H1 (cell line): ENCODE measurements around the gene LRRC17. TPM values are rescaled to one million over a fixed set of nuclear protein-coding genes. Genes with fewer than 3 reads are reported as not detected.

Source experiments
- CTCF ChIA-PET: fragments of 300-600 bp; sonication (Branson Sonifier 250); formaldehyde crosslinking; loops from one replicate; lab custom pipeline; 2021; ENCODE audit not compliant: partially characterized antibody; lab: Charles Lee
- POLR2A ChIA-PET: fragments of 300-600 bp; sonication (Branson Sonifier 250); formaldehyde crosslinking; loops from one replicate; lab custom pipeline; 2021; ENCODE audit warnings: inconsistent platforms; ENCODE audit not compliant: partially characterized antibody; lab: Charles Lee
- DNase-seq, 2 experiments: peaks; one replicate each; pipeline versions ENCODE4 v3.0.0 to v3.0.0-alpha.2; 2010 to 2022; ENCODE audit warnings: low spot score in 2 of 2, low read depth in 1 of 2, mixed read lengths in 1 of 2
- FAIRE-seq: peaks from 2 replicates; lab custom pipeline; 2011; peaks lifted over from hg19 to GRCh38; lab: Jason Lieb, UNC
- H2AFZ ChIP-seq: 2 replicates; pipeline ENCODE4 v1.8.1; 2012; ENCODE audit warnings: low read length, inconsistent platforms
- H2AK5ac ChIP-seq: 2 replicates; pipeline ENCODE4 v1.6.1; 2013; ENCODE audit warnings: low read depth, low read length
- H2BK120ac ChIP-seq: replicated peaks from 2 replicates; pipeline ENCODE3; 2013; ENCODE audit warnings: low read depth, low read length, inconsistent platforms
- H2BK12ac ChIP-seq: 2 replicates; pipeline ENCODE4 v1.6.1; 2013; ENCODE audit warnings: low read depth, low read length
- H2BK15ac ChIP-seq: 2 replicates; pipeline ENCODE4 v1.6.1; 2013; ENCODE audit warnings: low read length
- H2BK20ac ChIP-seq: 2 replicates; pipeline ENCODE4 v1.6.1; 2013; ENCODE audit warnings: low read length
- H2BK5ac ChIP-seq: 2 replicates; pipeline ENCODE4 v1.6.1; 2013; ENCODE audit warnings: low read depth, low read length
- H3K14ac ChIP-seq: 2 replicates; pipeline ENCODE4 v1.6.1; 2013; ENCODE audit warnings: inconsistent platforms; ENCODE audit not compliant: insufficient read length
- H3K18ac ChIP-seq: 2 replicates; pipeline ENCODE4 v1.6.1; 2013; ENCODE audit warnings: low read length; ENCODE audit errors: extremely low read depth
- H3K23ac ChIP-seq: 2 replicates; pipeline ENCODE4 v1.6.1; 2013; ENCODE audit warnings: inconsistent platforms; ENCODE audit not compliant: insufficient read length
- H3K23me2 ChIP-seq: 2 replicates; pipeline ENCODE4 v1.6.1; 2013; ENCODE audit warnings: low read depth, low read length
- H3K27ac ChIP-seq: 2 replicates; pipeline ENCODE4 v1.6.1; 2011; ENCODE audit warnings: low read depth, low read length, inconsistent platforms
- H3K27me3 ChIP-seq, 4 experiments: replicated peaks in 1 of 4; 1 replicate in 1 of 4; 2 replicates in 3 of 4; pipeline versions ENCODE4 v1.6.1 to v1.8.1; 2011 to 2013; ENCODE audit warnings: low read length in 3 of 4, mild to moderate bottlenecking in 3 of 4, inconsistent platforms in 2 of 4, mixed read lengths in 2 of 4, moderate library complexity in 1 of 4; ENCODE audit not compliant: control insufficient read depth in 3 of 4, insufficient read depth in 3 of 4; ENCODE audit errors: extremely low read depth in 1 of 4
- H3K36me3 ChIP-seq, 4 experiments: 2 replicates each; pipeline versions ENCODE4 v1.6.1 to v1.8.1; 2011 to 2013; ENCODE audit warnings: mild to moderate bottlenecking in 4 of 4, low read length in 3 of 4, moderate library complexity in 2 of 4, control low read depth in 1 of 4, inconsistent platforms in 1 of 4; ENCODE audit not compliant: insufficient read depth in 4 of 4, control insufficient read depth in 2 of 4
- H3K4ac ChIP-seq: replicated peaks from 2 replicates; pipeline ENCODE3; 2013; ENCODE audit warnings: low read length, low read depth, mixed read lengths, inconsistent platforms; ENCODE audit not compliant: insufficient read length
- H3K4me1 ChIP-seq, 4 experiments: replicated peaks in 1 of 4; 1 replicate in 1 of 4; 2 replicates in 3 of 4; pipeline versions ENCODE4 v1.6.1 to v1.8.1; 2011 to 2013; ENCODE audit warnings: low read length in 3 of 4, inconsistent platforms in 2 of 4, mixed read lengths in 1 of 4; ENCODE audit not compliant: insufficient read depth in 4 of 4, control insufficient read depth in 3 of 4
- H3K4me2 ChIP-seq, 2 experiments: 2 replicates each; pipeline versions ENCODE4 v1.6.1 to v1.8.1; 2011 to 2013; ENCODE audit warnings: low read depth in 2 of 2, low read length in 2 of 2, control low read depth in 1 of 2, inconsistent platforms in 1 of 2, mild to moderate bottlenecking in 1 of 2; ENCODE audit not compliant: insufficient read depth in 1 of 2
- H3K4me3 ChIP-seq, 4 experiments: fragments of 200-600, 300-600 bp in 1 of 4; sonication (generic), shearing (Covaris generic), sonication (Bioruptor Twin) in 1 of 4; 2 replicates each; pipeline versions ENCODE4 v1.5.1 to v1.8.1; 2011 to 2016; ENCODE audit warnings: low read length in 4 of 4, low read depth in 3 of 4, control low read depth in 2 of 4, inconsistent platforms in 2 of 4, mild to moderate bottlenecking in 2 of 4, mixed read lengths in 1 of 4, moderate library complexity in 1 of 4; ENCODE audit not compliant: insufficient read depth in 2 of 4; ENCODE audit errors: extremely low read depth in 1 of 4
- H3K56ac ChIP-seq: replicated peaks from 2 replicates; pipeline ENCODE3; 2013; ENCODE audit warnings: low read depth, mild to moderate bottlenecking, mixed read lengths, low read length, inconsistent platforms; ENCODE audit not compliant: insufficient read length
- H3K79me1 ChIP-seq: 2 replicates; pipeline ENCODE4 v1.6.1; 2013; ENCODE audit warnings: low read depth, low read length, control low read depth
- H3K79me2 ChIP-seq, 2 experiments: 2 replicates each; pipeline versions ENCODE4 v1.6.1 to v1.8.1; 2012 to 2013; ENCODE audit warnings: low read length in 2 of 2, mild to moderate bottlenecking in 2 of 2, inconsistent platforms in 1 of 2; ENCODE audit not compliant: insufficient read depth in 2 of 2, control insufficient read depth in 1 of 2
- H3K9ac ChIP-seq, 4 experiments: replicated peaks in 1 of 4; 1 replicate in 1 of 4; 2 replicates in 3 of 4; pipeline versions ENCODE4 v1.6.1 to v1.8.1; 2011 to 2013; ENCODE audit warnings: low read depth in 3 of 4, low read length in 3 of 4, control low read depth in 2 of 4, mild to moderate bottlenecking in 2 of 4, moderate library complexity in 2 of 4, inconsistent platforms in 1 of 4; ENCODE audit errors: extremely low read depth in 1 of 4
- H3K9me3 ChIP-seq, 2 experiments: 2 replicates each; pipeline versions ENCODE4 v1.6.1 to v1.8.1; 2012 to 2013; ENCODE audit warnings: mild to moderate bottlenecking in 2 of 2, moderate library complexity in 2 of 2, control low read depth in 1 of 2, inconsistent platforms in 1 of 2, low read depth in 1 of 2, low read length in 1 of 2, mixed read lengths in 1 of 2; ENCODE audit not compliant: insufficient read depth in 2 of 2
- H4K20me1 ChIP-seq, 2 experiments: replicated peaks in 1 of 2; 2 replicates each; pipeline versions ENCODE3 to v1.8.1; 2011 to 2013; ENCODE audit warnings: inconsistent platforms in 2 of 2, low read length in 2 of 2, mild to moderate bottlenecking in 1 of 2; ENCODE audit not compliant: insufficient read depth in 2 of 2, control insufficient read depth in 1 of 2
- H4K5ac ChIP-seq: 2 replicates; pipeline ENCODE4 v1.6.1; 2013; ENCODE audit warnings: low read length, low read depth, mixed read lengths, inconsistent platforms; ENCODE audit not compliant: insufficient read length
- H4K8ac ChIP-seq: 2 replicates; pipeline ENCODE4 v1.8.0; 2013; ENCODE audit warnings: mild to moderate bottlenecking, moderate library complexity, low read length, inconsistent platforms; ENCODE audit not compliant: insufficient read depth; ENCODE audit errors: extremely low read depth
- H4K91ac ChIP-seq: replicated peaks from 2 replicates; pipeline ENCODE3; 2013; ENCODE audit warnings: low read length, mixed read lengths, inconsistent platforms; ENCODE audit not compliant: insufficient read length
- BCL11A ChIP-seq, 2 experiments: IDR thresholded peaks; one replicate each; pipeline ENCODE4 v1.6.1; 2011; ENCODE audit warnings: low read depth in 2 of 2, low read length in 2 of 2, mild to moderate bottlenecking in 2 of 2
- CHD1 ChIP-seq: IDR thresholded peaks from 2 replicates; pipeline ENCODE4 v1.6.1; 2012; ENCODE audit warnings: low read depth, low read length, improper control_type of control experiment
- CHD2 ChIP-seq: IDR thresholded peaks from 2 replicates; pipeline ENCODE4 v1.6.1; 2012; ENCODE audit warnings: low read length, improper control_type of control experiment
- GABPA ChIP-seq: IDR thresholded peaks from 2 replicates; pipeline ENCODE4 v1.6.1; 2011; ENCODE audit warnings: mild to moderate bottlenecking, low read length, moderate library complexity, borderline replicate concordance; ENCODE audit not compliant: insufficient read depth
- JUN ChIP-seq: IDR thresholded peaks from 2 replicates; pipeline ENCODE4 v1.6.1; 2011; ENCODE audit warnings: low read depth, mild to moderate bottlenecking, improper control_type of control experiment, low read length
- KDM4A ChIP-seq: IDR thresholded peaks from one replicate; pipeline ENCODE4 v1.7.1; 2012; ENCODE audit warnings: low read depth, mild to moderate bottlenecking, moderate library complexity, low read length, inconsistent platforms; ENCODE audit not compliant: severe bottlenecking
- KDM5A ChIP-seq: fragments of 200-600 bp; IDR thresholded peaks from 2 replicates; pipeline ENCODE4 v1.7.1; 2012; ENCODE audit warnings: mild to moderate bottlenecking, low read length, inconsistent platforms, mixed read lengths
- POLR2A ChIP-seq, 2 experiments: IDR thresholded peaks; 1 replicate in 1 of 2; 2 replicates in 1 of 2; pipeline ENCODE4 v1.6.1; 2011; ENCODE audit warnings: low read depth in 2 of 2, low read length in 2 of 2, mild to moderate bottlenecking in 2 of 2; ENCODE audit errors: control extremely low read depth in 1 of 2
- RFX5 ChIP-seq: IDR thresholded peaks from 2 replicates; pipeline ENCODE4 v1.6.1; 2011; ENCODE audit warnings: low read depth, low read length, improper control_type of control experiment, borderline replicate concordance
- SIX5 ChIP-seq: IDR thresholded peaks from 2 replicates; pipeline ENCODE4 v1.6.1; 2011; ENCODE audit warnings: mild to moderate bottlenecking, low read depth, low read length
- TAF7 ChIP-seq: optimal IDR thresholded peaks from 2 replicates; pipeline ENCODE3; 2011; ENCODE audit warnings: low read depth, mild to moderate bottlenecking, inconsistent platforms, low read length, moderate library complexity, borderline replicate concordance
- WGBS, 2 experiments: shearing (Covaris generic) in 1 of 2; methylation state at CpG; one replicate each; pipeline versions ENCODE4 v1.1.6 to v1.1.7; 2013 to 2015; ENCODE audit warnings: low lambda C conversion rate in 2 of 2, mixed read lengths in 2 of 2, inconsistent platforms in 1 of 2, low coverage in 1 of 2, missing lambda C conversion rate in 1 of 2; ENCODE audit not compliant: insufficient replicate concordance in 2 of 2, insufficient coverage in 1 of 2, insufficient read length in 1 of 2; ENCODE audit errors: extremely low coverage in 1 of 2, missing lambda C conversion rate in 1 of 2; 5-methylcytosine and 5-hydroxymethylcytosine counted together
- polyA plus RNA-seq, 7 experiments: library from polyadenylated mRNA; depleted of rRNA in 3 of 7; stranded (reverse) in 5 of 7; unstranded in 2 of 7; fragments of >200 nt in 5 of 7; fragments of 200-250 nt in 2 of 7; gene quantifications; 1 replicate in 5 of 7; 2 replicates in 1 of 7; 4 replicates in 1 of 7; pipeline versions ENCODE4 v1.2.1 to v1.2.3, GENCODE V29; 2011 to 2013; ENCODE audit warnings: missing spikeins in 2 of 7, mixed read lengths in 2 of 7
- total RNA-seq: library from RNA; stranded (reverse); fragmentation: NEBNext Ultra II Directional; extraction: Animal tissue kit (Norgen Biotek cat#: 25700); gene quantifications from 2 replicates; pipeline ENCODE4 v1.2.1, GENCODE V29; 2021
- TF ChIP-seq, protein P1 (sequence below): IDR thresholded peaks from 2 replicates; pipeline ENCODE4 v1.6.1; 2012; ENCODE audit warnings: inconsistent platforms

LRRC17 gene
- total and polyA plus RNA-seq, 2 of the 8 experiments (the other 6 are each of a cell fraction or from before 2014, with no cell fraction given), result 3.0 TPM

DNA sequence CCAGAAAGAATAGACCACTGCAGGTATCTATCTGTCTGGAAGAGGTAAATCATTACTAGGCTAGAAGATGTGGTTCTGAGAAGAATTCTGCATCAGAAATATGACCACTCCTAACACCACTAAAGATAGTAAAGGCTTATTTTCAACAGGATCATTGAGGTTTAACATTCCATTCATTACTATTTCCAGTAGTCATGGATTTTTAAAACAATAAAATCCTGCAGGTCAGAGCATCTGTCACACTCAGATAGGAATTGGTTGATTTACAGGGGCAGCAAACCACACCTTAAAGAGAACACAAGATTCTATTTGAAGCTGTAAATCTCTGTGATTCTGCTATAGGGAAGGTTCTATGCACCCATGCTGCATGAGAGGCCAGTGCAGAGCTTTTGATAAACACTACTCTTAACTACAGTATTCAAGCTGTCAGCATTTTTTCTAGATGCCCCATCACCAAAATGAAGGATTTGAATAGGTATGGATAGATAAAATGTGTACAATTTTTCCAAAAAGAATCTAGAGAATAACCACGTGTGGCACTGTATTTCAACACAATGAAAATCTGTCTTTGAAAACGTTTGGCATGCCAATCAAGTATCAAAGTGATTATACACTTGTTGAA, 14.6 kb downstream of the LRRC17 start:
- no peak for FAIRE-seq
- Histone ChIP-seq H3K14ac (no peak overlapping the region), H3K9me3 (no peaks in the 10 kb centered on the region), H3K23me2 (no peaks in the 10 kb centered on the region), H3K23ac (no peak overlapping the region), H3K4me2 (no peak overlapping the region), H3K27ac (no peak overlapping the region), H2BK120ac (no peak overlapping the region), H2AFZ (no peak overlapping the region), H3K36me3 (no peaks in the 10 kb centered on the region), H3K18ac (no peak overlapping the region), H3K4me1 (peaks cover 0 to 16% (median 5%) of the 10 kb centered on the region in 4 experiments; a peak in 1 of 7 replicates), H3K9ac (no peak overlapping the region), H2BK15ac (no peak overlapping the region), H4K91ac (no peak overlapping the region), H2AK5ac (no peak overlapping the region), H3K56ac (no peak overlapping the region), H3K4me3 (no peak overlapping the region), H4K8ac (no peak overlapping the region), H3K27me3 (no peaks in the 10 kb centered on the region), H4K5ac (no peak overlapping the region), H2BK12ac (no peak overlapping the region), H4K20me1 (no peaks in the 10 kb centered on the region), H3K79me2 (no peaks in the 10 kb centered on the region), H2BK5ac (no peak overlapping the region), H2BK20ac (no peak overlapping the region), H3K4ac (no peak overlapping the region), H3K79me1 (no peaks in the 10 kb centered on the region)
- POLR2A ChIA-PET, result no interaction called here
- TF ChIP-seq KDM4A (no peak), POLR2A (IDR thresholded peaks at IDR 0.05; ENCODE audit: control extremely low read depth in 1 of 2, low read depth in 2 of 2, low read length in 2 of 2) (no peak), RFX5 (no peak), GABPA (no peak), TAF7 (no peak), KDM5A (no peak), CHD1 (no peak), CHD2 (no peak), BCL11A (IDR thresholded peaks at IDR 0.05; ENCODE audit: low read depth in 2 of 2, low read length in 2 of 2) (no peak), JUN (no peak), SIX5 (no peak)
- TF ChIP-seq, protein P1, sequence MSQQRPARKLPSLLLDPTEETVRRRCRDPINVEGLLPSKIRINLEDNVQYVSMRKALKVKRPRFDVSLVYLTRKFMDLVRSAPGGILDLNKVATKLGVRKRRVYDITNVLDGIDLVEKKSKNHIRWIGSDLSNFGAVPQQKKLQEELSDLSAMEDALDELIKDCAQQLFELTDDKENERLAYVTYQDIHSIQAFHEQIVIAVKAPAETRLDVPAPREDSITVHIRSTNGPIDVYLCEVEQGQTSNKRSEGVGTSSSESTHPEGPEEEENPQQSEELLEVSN, result no peak
- CTCF ChIA-PET, result interaction anchor here (0.9 to 2.1 kb wide), 4 partner anchors 8 to 138 kb away, joined by 3 to 6 read pairs (median 4); no protein-coding TSS in a partner anchor
- no peak for DNase-seq
- 60% methylated on average over 2 of the region's 2 CpGs; no CpG with 5 or more reads in 1 of the 2 experiments for WGBS, 2 experiments
